Anterior cingulate cortex (tissue), 58 donors: Measurements from ENCODE around the gene ACAP2.
A peak's percentile ranks its signal among the peaks of the same experiment; 100 is the strongest.
"Not testable (repeated sequence)": the region's sequence is repeated elsewhere in the genome, so short reads cannot be mapped to it uniquely, and the experiment has no call there.

Experiments used
- DNase-seq, 58 donors: peaks; one replicate each; lab custom pipeline; 2025; lab: John Stamatoyannopoulos, UW

ACAP2 gene

GRCh38 chr3:195446359-195446758 lies 3.5 kb upstream of the ACAP2 start:
- DNase-seq: no peak

GRCh38 chr3:195445885-195446284 lies 3.1 kb upstream of the ACAP2 start:
- no peak for DNase-seq

GRCh38 chr3:195443391-195443989 lies 670 bp upstream of the ACAP2 start:
- peak in 2 of 58 donors; percentile 5 to 19 for DNase-seq

- peak in 49 of 58 donors; percentile 8 to 71 (median 39) for DNase-seq
These were observed 738 bp downstream of the ACAP2 start for GRCh38 chr3:195441992-195442572.

GRCh38 chr3:195441476-195441991 lies 1.3 kb downstream of the ACAP2 start:
- DNase-seq: peak in 12 of 58 donors; percentile 4 to 62 (median 30)

- DNase-seq: no peak
These were observed 1.8 kb downstream of the ACAP2 start for GRCh38 chr3:195441051-195441450.

- DNase-seq: no peak
These were observed 2.4 kb downstream of the ACAP2 start for GRCh38 chr3:195440379-195440778.

- DNase-seq: no peak
These were observed 4.4 kb downstream of the ACAP2 start for GRCh38 chr3:195438371-195438770.

- no peak for DNase-seq
These were observed 17.0 kb downstream of the ACAP2 start for GRCh38 chr3:195425849-195426248.

GRCh38 chr3:195423818-195424217 lies 19.0 kb downstream of the ACAP2 start:
- DNase-seq: no peak

GRCh38 chr3:195421400-195421799 lies 21.4 kb downstream of the ACAP2 start:
- DNase-seq: no peak

GRCh38 chr3:195416795-195417194 lies 26.0 kb downstream of the ACAP2 start:
- no peak for DNase-seq

- no peak for DNase-seq
These were observed 31.0 kb downstream of the ACAP2 start for GRCh38 chr3:195411836-195412235.

- no peak for DNase-seq
These were observed 32.3 kb downstream of the ACAP2 start for GRCh38 chr3:195410546-195410945.

- DNase-seq: no peak
These were observed 35.0 kb downstream of the ACAP2 start for GRCh38 chr3:195407531-195408409.

- DNase-seq: no peak
These were observed 37.2 kb downstream of the ACAP2 start for GRCh38 chr3:195405651-195406050.

GRCh38 chr3:195403841-195404408 lies 38.9 kb downstream of the ACAP2 start:
- DNase-seq: no peak

- no peak for DNase-seq
These were observed 39.6 kb downstream of the ACAP2 start for GRCh38 chr3:195403244-195403643.

- DNase-seq: no peak
These were observed 40.9 kb downstream of the ACAP2 start for GRCh38 chr3:195401943-195402342.

- DNase-seq: not testable (repeated sequence)
These were observed 44.4 kb downstream of the ACAP2 start for GRCh38 chr3:195398460-195398859.

GRCh38 chr3:195397524-195397923 lies 45.3 kb downstream of the ACAP2 start:
- no peak for DNase-seq
